Spleen (tissue), 11 donors: ENCODE measurements around the gene SLC26A6. TPM values are rescaled to one million over a fixed set of nuclear protein-coding genes. Genes with fewer than 3 reads are reported as not detected.

ENCODE experiments used
- DNase-seq: peaks from one replicate; pipeline ENCODE4 v3.0.0-alpha.2; 2020
- H3K27ac ChIP-seq, 8 donors: fragments of 200-600 bp; sonication (generic) in 7 of 8; 1 replicate in 4 of 8; 2 replicates in 4 of 8; pipeline versions ENCODE4 v1.5.0 to v1.8.0; 2016 to 2021; ENCODE audit warnings: inconsistent platforms in 4 of 8, mild to moderate bottlenecking in 4 of 8, moderate library complexity in 1 of 8
- H3K27me3 ChIP-seq, 7 donors: fragments of 200-600 bp; sonication (generic) in 6 of 7; replicated peaks in 1 of 7; 1 replicate in 4 of 7; 2 replicates in 3 of 7; pipeline versions ENCODE4 v1.5.0 to v1.8.0; 2016 to 2021; ENCODE audit warnings: inconsistent platforms in 3 of 7, mild to moderate bottlenecking in 1 of 7
- H3K36me3 ChIP-seq, 6 donors: fragments of 200-600 bp; sonication (generic) in 5 of 6; 1 replicate in 4 of 6; 2 replicates in 2 of 6; pipeline versions ENCODE4 v1.5.0 to v1.8.0; 2016 to 2021; ENCODE audit warnings: inconsistent platforms in 2 of 6
- H3K4me1 ChIP-seq, 6 donors: fragments of 200-600 bp; sonication (generic) in 5 of 6; 1 replicate in 3 of 6; 2 replicates in 3 of 6; pipeline versions ENCODE4 v1.5.0 to v1.8.0; 2016 to 2021; ENCODE audit warnings: inconsistent platforms in 3 of 6
- H3K4me3 ChIP-seq, 8 donors: fragments of 200-600 bp; sonication (generic) in 7 of 8; 1 replicate in 4 of 8; 2 replicates in 4 of 8; pipeline versions ENCODE4 v1.5.0 to v1.8.0; 2016 to 2021; ENCODE audit warnings: inconsistent platforms in 4 of 8, mild to moderate bottlenecking in 4 of 8, moderate library complexity in 2 of 8
- H3K9me3 ChIP-seq, 8 donors: fragments of 200-600 bp; sonication (generic) in 7 of 8; 1 replicate in 4 of 8; 2 replicates in 4 of 8; pipeline versions ENCODE4 v1.5.0 to v1.8.0; 2016 to 2021; ENCODE audit warnings: inconsistent platforms in 4 of 8
- POLR2A ChIP-seq, 3 donors: fragments of 450-650 bp; IDR thresholded peaks; one replicate each; pipeline ENCODE4 v1.5.1; 2017; ENCODE audit warnings: antibody characterized with exemption in 3 of 3, mild to moderate bottlenecking in 1 of 3
- POLR2AphosphoS5 ChIP-seq, 3 donors: sonication (generic); formaldehyde crosslinking; IDR thresholded peaks; one replicate each; pipeline ENCODE4 v1.5.1; 2017; ENCODE audit warnings: antibody characterized with exemption in 3 of 3
- WGBS, 5 donors: extraction: QIAGEN DNeasy Blood & Tissue Kit in 3 of 5; methylation state at CpG; one replicate each; pipeline versions ENCODE4 v1.1.5 to v1.1.7; 2013 to 2018; 5-methylcytosine and 5-hydroxymethylcytosine counted together
- intact Hi-C: fragments of 100-400 bp; cut with DNase I; formaldehyde crosslinking; loops from one replicate; pipeline ENCODE4 v1.15.0; 2023; ENCODE audit warnings: low total_unique reads
- polyA plus RNA-seq, 3 donors: library from polyadenylated mRNA; stranded (reverse); fragments of 200-250 nt; gene quantifications; one replicate each; pipeline ENCODE4 v1.2.1, GENCODE V29; 2013
- total RNA-seq, 7 donors: library from RNA; depleted of rRNA in 3 of 7; stranded (reverse); fragments of >200 nt in 3 of 7; fragmentation: NEBNext Ultra II Directional in 4 of 7; extraction: Animal tissue kit (Norgen Biotek cat#: 25700) in 4 of 7; gene quantifications; one replicate each; pipeline versions ENCODE4 v1.1.0 to v1.2.1, GENCODE V29; 2016 to 2021
- TF ChIP-seq, protein P1 (sequence below), 11 experiments: fragments of 200-600 bp in 7 of 11; fragments of 450-650 bp in 4 of 11; sonication (generic) in 4 of 11; IDR thresholded peaks in 8 of 11; conservative IDR thresholded peaks in 3 of 11; 1 replicate in 7 of 11; 2 replicates in 4 of 11; pipeline versions ENCODE4 v1.4.0 to v1.8.0; 2016 to 2021; ENCODE audit warnings: antibody characterized with exemption in 11 of 11, inconsistent platforms in 4 of 11, mild to moderate bottlenecking in 1 of 11
- donor health status: healthy with polysubstance abuse.
- donor health status: DM: no; HTN: no; CAD: no; lungs with moderate emphysema.
- donor health status: DM: no; HTN: no; CAD: no.
- donor health status: Bipolar disorder and iron deficiency.
- donor health status: healthy.
- donor health status: DM: no; HTN: no; CAD: no.
- donor health status: DM: yes; HTN: yes; CAD: no.

SLC26A6 gene
- total and polyA plus RNA-seq, 10 donors, result 8.5 to 59.7 (median 22.1) TPM

DNA sequence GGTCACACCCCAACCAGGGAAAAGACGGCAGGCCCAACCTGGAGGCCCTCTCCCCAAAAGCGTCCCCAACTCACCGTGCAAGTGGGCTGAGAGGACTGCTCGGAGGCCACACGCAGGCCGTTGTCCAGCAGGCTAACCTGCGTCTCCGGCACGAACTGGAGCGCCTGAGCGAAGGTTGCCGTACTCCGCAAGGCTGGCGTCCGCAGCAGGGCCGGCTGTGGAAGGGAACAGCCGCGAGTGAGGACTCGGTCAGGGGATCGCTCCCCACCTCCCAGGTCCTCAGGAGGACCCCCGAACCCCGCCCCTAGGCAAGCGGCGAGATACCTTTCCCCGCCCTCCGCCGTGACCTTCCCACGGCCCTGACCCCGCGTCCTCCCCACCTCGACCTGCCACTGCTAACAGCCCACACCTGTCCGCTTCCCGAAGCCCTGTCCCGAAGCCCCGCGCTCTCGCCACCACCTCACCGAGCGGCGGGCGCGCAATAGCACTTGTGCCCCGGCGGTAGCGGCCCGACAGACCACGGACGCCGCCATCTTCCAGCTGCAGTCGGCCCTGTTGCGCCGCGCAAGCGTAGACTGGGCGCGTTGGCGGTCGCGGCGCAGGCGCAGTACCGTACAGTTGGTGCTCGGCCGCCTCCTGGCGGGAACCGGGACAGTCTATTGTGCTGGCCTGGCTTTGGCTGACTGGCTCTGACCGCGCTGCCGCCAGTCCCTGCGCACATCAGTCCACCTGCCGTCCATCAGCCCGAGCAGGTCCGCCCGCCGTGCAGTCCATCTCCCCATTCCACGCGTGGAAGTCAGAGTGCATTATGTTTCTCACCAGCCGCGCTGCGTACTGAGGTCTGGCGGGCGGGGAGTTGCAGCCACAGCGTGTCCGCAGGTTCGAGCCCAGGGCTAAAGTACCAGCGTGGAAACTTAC lies 25.9 kb downstream of the SLC26A6 start, which contains the start of gene UQCRC1:
Gene UQCRC1, minus strand, starts transcription at position 559 of the 918 bp plus-strand sequence. Its CDS starts 26 bp downstream, at position 533.
- no peaks in the 10 kb centered on the region for H3K9me3 ChIP-seq
- WGBS, 5 donors, result 1 to 5% (median 2%) methylated on average over 35 to 86 of the region's 86 CpGs
- peaks cover 6 to 54% (median 28%) of the 10 kb centered on the region in 6 donors for H3K4me1 ChIP-seq
- intact Hi-C loops, result no loop called here
- peaks cover 0 to 39% (median 21%) of the 10 kb centered on the region in 6 donors for H3K36me3 ChIP-seq
- peak; percentile 98 for DNase-seq
- peak within 1 kb of the TSS; percentile 32 to 92 (median 88) for H3K27ac ChIP-seq
- H3K4me3 ChIP-seq, result peak within 1 kb of the TSS; percentile 56 to 91 (median 82)
- TF ChIP-seq POLR2A (IDR thresholded peaks at IDR 0.05) (peak in 2 of 3 donors; percentile 8 to 52), POLR2AphosphoS5 (IDR thresholded peaks at IDR 0.05) (peak; percentile 94 to 97 (median 95))
- TF ChIP-seq, protein P1, sequence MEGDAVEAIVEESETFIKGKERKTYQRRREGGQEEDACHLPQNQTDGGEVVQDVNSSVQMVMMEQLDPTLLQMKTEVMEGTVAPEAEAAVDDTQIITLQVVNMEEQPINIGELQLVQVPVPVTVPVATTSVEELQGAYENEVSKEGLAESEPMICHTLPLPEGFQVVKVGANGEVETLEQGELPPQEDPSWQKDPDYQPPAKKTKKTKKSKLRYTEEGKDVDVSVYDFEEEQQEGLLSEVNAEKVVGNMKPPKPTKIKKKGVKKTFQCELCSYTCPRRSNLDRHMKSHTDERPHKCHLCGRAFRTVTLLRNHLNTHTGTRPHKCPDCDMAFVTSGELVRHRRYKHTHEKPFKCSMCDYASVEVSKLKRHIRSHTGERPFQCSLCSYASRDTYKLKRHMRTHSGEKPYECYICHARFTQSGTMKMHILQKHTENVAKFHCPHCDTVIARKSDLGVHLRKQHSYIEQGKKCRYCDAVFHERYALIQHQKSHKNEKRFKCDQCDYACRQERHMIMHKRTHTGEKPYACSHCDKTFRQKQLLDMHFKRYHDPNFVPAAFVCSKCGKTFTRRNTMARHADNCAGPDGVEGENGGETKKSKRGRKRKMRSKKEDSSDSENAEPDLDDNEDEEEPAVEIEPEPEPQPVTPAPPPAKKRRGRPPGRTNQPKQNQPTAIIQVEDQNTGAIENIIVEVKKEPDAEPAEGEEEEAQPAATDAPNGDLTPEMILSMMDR (IDR thresholded peaks at IDR 0.05 in 8 of 11, conservative IDR thresholded peaks at IDR 0.05 in 3 of 11), result peak; percentile 77 to 95 (median 87)
- no peaks in the 10 kb centered on the region for H3K27me3 ChIP-seq

DNA sequence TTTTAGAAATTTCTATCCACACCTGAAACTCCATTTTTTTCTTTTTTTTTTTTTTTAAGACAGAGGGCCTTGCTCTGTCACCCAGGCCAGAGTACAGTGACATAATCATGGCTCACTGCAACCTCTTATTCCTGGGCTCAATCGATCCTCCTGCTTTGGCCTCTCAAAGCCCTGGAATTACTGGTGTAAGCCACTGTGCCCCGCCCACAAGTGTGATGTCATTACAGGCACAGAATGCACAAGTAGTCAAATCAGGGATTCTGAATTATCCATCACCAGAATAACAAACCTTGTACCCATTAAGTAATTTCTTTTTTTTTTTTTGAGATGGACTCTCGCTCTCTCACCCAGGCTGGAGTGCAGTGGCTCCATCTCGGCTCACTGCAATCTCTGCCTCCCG lies 27.7 kb downstream of the SLC26A6 start:
- H3K36me3 ChIP-seq, result peaks cover 3 to 57% (median 40%) of the 10 kb centered on the region in 6 donors
- H3K9me3 ChIP-seq, result no peaks in the 10 kb centered on the region
- intact Hi-C loops, result no loop called here
- H3K27ac ChIP-seq, result no peak overlapping the region
- no peak for TF ChIP-seq POLR2AphosphoS5 (IDR thresholded peaks at IDR 0.05)
- TF ChIP-seq, protein P1 (IDR thresholded peaks at IDR 0.05 in 8 of 11, conservative IDR thresholded peaks at IDR 0.05 in 3 of 11), result no peak
- TF ChIP-seq POLR2A (IDR thresholded peaks at IDR 0.05), result no peak
- H3K4me3 ChIP-seq, result no peak overlapping the region
- H3K4me1 ChIP-seq, result peaks cover 6 to 49% (median 25%) of the 10 kb centered on the region in 6 donors
- 92 to 96% (median 95%) methylated on average over 5 of the region's 5 CpGs for WGBS, 5 donors
- H3K27me3 ChIP-seq, result no peaks in the 10 kb centered on the region
- no peak for DNase-seq

- H3K9me3 ChIP-seq, result no peaks in the 10 kb centered on the region
- DNase-seq, result no peak
- no peaks in the 10 kb centered on the region for H3K27me3 ChIP-seq
- no peak overlapping the region for H3K4me3 ChIP-seq
- peaks cover 13 to 100% (median 89%) of the 10 kb centered on the region in 6 donors for H3K36me3 ChIP-seq
- H3K4me1 ChIP-seq, result peaks cover 0 to 29% (median 10%) of the 10 kb centered on the region in 6 donors
- no peak overlapping the region for H3K27ac ChIP-seq
- 77 to 93% (median 89%) methylated on average over 2 of the region's 2 CpGs for WGBS, 5 donors
- intact Hi-C loops, result no loop called here
- TF ChIP-seq POLR2AphosphoS5 (IDR thresholded peaks at IDR 0.05) (no peak), POLR2A (IDR thresholded peaks at IDR 0.05) (no peak)
- TF ChIP-seq, protein P1 (IDR thresholded peaks at IDR 0.05 in 8 of 11, conservative IDR thresholded peaks at IDR 0.05 in 3 of 11), result no peak
Observed at GRCh38 chr3:48601622-48601994, 33.7 kb downstream of the SLC26A6 start.
